OCI-LY1 (cell line): ENCODE data around the gene NELL1.

ENCODE experiments used
- H2AFZ ChIP-seq: fragments of 200-600 bp; sonication (generic), shearing (Covaris generic); 2 replicates; pipeline ENCODE4 v1.6.0; 2014; ENCODE audit warnings: antibody characterized with exemption, mild to moderate bottlenecking, low read length
- H3F3A ChIP-seq: fragments of 200-600 bp; sonication (generic), shearing (Covaris generic); 2 replicates; pipeline ENCODE4 v1.6.0; 2014; ENCODE audit warnings: mild to moderate bottlenecking, antibody characterized with exemption, low read length, moderate library complexity; ENCODE audit not compliant: insufficient read depth
- H3K27ac ChIP-seq: fragments of 200-600 bp; sonication (generic); 2 replicates; pipeline ENCODE4 v1.5.1; 2014; ENCODE audit warnings: low read length, mixed run types, mild to moderate bottlenecking, low read depth; ENCODE audit not compliant: poor library complexity, severe bottlenecking
- H3K27me3 ChIP-seq: fragments of 200-600 bp; sonication (generic); 2 replicates; pipeline ENCODE4 v1.6.0; 2014; ENCODE audit warnings: antibody characterized with exemption, mild to moderate bottlenecking, low read length, moderate library complexity; ENCODE audit not compliant: insufficient read depth
- H3K36me3 ChIP-seq: fragments of 200-600 bp; sonication (generic); 2 replicates; pipeline ENCODE4 v1.6.1; 2014; ENCODE audit warnings: mild to moderate bottlenecking, antibody characterized with exemption, low read length, moderate library complexity, mixed read lengths; ENCODE audit not compliant: insufficient read depth
- H3K4me1 ChIP-seq: fragments of 200-600 bp; sonication (generic); 2 replicates; pipeline ENCODE4 v1.5.1; 2014; ENCODE audit warnings: mild to moderate bottlenecking, low read length, moderate library complexity; ENCODE audit not compliant: insufficient read depth, severe bottlenecking
- H3K4me2 ChIP-seq: fragments of 200-600 bp; sonication (generic), shearing (Covaris generic); 2 replicates; pipeline ENCODE4 v1.6.1; 2014; ENCODE audit warnings: low read length
- H3K4me3 ChIP-seq: fragments of 200-600 bp; sonication (generic); 2 replicates; pipeline ENCODE4 v1.5.1; 2014; ENCODE audit warnings: low read length, low read depth, mild to moderate bottlenecking, mixed read lengths; ENCODE audit not compliant: poor library complexity, severe bottlenecking
- H3K79me2 ChIP-seq: fragments of 200-600 bp; shearing (Covaris generic); 2 replicates; pipeline ENCODE4 v1.6.1; 2016; ENCODE audit warnings: mixed run types, low read length, mixed read lengths; ENCODE audit not compliant: insufficient read depth
- H3K9ac ChIP-seq: fragments of 200-600 bp; sonication (generic), shearing (Covaris generic); 2 replicates; pipeline ENCODE4 v1.6.1; 2014; ENCODE audit warnings: mild to moderate bottlenecking, low read length, mixed read lengths
- H3K9me2 ChIP-seq: fragments of 200-600 bp; sonication (generic), shearing (Covaris generic); 2 replicates; pipeline ENCODE4 v1.6.1; 2014; ENCODE audit warnings: low read depth, mild to moderate bottlenecking, low read length, mixed read lengths
- H3K9me3 ChIP-seq: fragments of 200-600 bp; shearing (Covaris generic); 2 replicates; pipeline ENCODE4 v1.6.1; 2014; ENCODE audit warnings: low read length, mixed read lengths
- H4K20me1 ChIP-seq: fragments of 200-600 bp; sonication (generic), shearing (Covaris generic); 2 replicates; pipeline ENCODE4 v1.6.0; 2016; ENCODE audit warnings: mild to moderate bottlenecking, low read length; ENCODE audit not compliant: insufficient read depth
- EZH2 ChIP-seq: fragments of 200-600 bp; sonication (generic), shearing (Covaris generic); IDR thresholded peaks from 2 replicates; pipeline ENCODE4 v1.8.0; 2017; ENCODE audit warnings: borderline replicate concordance, mixed run types, mild to moderate bottlenecking, antibody characterized with exemption, low read length, moderate library complexity, mixed read lengths
- TF ChIP-seq, protein P1 (sequence below): fragments of 200-600 bp; sonication (generic), shearing (Covaris generic); IDR thresholded peaks from 2 replicates; pipeline ENCODE4 v1.5.1; 2017; ENCODE audit warnings: mild to moderate bottlenecking, antibody characterized with exemption, low read length, moderate library complexity, mixed read lengths

NELL1 gene

DNA sequence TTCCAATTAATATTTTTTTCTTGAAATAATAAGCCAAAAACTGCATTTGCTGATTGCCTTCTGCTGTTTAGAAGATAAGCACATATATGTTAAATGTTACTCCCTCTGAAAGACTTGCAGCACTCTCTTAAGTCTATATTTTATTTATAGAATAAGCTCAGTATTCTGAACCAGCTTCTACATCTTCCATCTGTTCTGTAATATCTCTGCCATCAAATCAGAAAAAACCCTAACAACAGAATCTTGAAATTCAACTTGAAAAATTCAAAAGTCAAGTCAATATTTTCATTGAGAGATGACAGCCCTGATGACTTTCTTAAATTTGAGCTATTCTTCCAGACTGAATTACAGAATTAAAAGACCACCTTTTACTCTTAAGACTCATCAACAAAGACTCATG lies 247.9 kb downstream of the NELL1 start:
- Histone ChIP-seq H2AFZ (no peak overlapping the region), H3K27me3 (no peaks in the 10 kb centered on the region), H3K4me2 (no peak overlapping the region), H3K9me2 (no peaks in the 10 kb centered on the region), H3K9me3 (no peaks in the 10 kb centered on the region), H3F3A (no peaks in the 10 kb centered on the region), H3K27ac (no peak overlapping the region), H3K4me1 (no peaks in the 10 kb centered on the region), H3K9ac (no peak overlapping the region), H3K36me3 (no peaks in the 10 kb centered on the region), H3K4me3 (no peak overlapping the region), H3K79me2 (no peaks in the 10 kb centered on the region), H4K20me1 (no peaks in the 10 kb centered on the region)
- TF ChIP-seq EZH2: no peak
- TF ChIP-seq, protein P1, sequence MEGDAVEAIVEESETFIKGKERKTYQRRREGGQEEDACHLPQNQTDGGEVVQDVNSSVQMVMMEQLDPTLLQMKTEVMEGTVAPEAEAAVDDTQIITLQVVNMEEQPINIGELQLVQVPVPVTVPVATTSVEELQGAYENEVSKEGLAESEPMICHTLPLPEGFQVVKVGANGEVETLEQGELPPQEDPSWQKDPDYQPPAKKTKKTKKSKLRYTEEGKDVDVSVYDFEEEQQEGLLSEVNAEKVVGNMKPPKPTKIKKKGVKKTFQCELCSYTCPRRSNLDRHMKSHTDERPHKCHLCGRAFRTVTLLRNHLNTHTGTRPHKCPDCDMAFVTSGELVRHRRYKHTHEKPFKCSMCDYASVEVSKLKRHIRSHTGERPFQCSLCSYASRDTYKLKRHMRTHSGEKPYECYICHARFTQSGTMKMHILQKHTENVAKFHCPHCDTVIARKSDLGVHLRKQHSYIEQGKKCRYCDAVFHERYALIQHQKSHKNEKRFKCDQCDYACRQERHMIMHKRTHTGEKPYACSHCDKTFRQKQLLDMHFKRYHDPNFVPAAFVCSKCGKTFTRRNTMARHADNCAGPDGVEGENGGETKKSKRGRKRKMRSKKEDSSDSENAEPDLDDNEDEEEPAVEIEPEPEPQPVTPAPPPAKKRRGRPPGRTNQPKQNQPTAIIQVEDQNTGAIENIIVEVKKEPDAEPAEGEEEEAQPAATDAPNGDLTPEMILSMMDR: no peak

DNA sequence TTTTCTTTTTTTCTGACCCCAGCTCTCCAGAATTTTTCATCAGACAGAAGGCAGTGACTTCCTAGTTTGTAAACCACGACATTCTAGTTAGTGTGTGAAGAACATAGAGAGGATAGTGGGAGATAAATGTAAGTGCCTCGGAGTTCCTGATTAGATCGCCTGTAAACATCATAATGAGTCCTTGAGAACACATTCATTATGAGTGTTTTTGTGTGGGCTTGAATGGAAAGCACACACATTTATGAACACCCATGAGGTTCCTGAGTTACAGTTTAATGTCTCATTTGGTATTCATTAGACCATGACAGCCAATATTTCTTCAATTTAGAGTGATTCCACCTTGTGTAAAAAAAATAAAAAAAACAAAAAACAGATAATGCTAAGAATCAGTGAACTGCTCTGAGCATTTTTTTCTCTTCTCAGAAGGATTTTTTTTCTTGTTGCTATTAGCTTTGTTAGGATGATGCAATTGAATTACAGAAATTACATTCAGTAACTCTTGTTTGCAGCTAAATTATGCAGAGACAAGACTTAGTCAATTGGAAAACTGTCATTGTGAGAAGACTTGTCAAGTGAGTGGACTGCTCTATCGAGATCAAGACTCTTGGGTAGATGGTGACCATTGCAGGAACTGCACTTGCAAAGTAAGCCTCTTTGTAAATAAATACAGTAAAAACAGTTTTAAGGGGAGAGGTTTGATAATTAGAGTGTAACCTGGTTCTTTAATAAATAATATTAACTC lies 257.6 kb downstream of the NELL1 start:
- no peaks in the 10 kb centered on the region for H3K9me3 ChIP-seq
- no peaks in the 10 kb centered on the region for H3K9me2 ChIP-seq
- no peaks in the 10 kb centered on the region for H3F3A ChIP-seq
- no peak overlapping the region for H2AFZ ChIP-seq
- H3K4me1 ChIP-seq: no peaks in the 10 kb centered on the region
- no peak overlapping the region for H3K4me3 ChIP-seq
- TF ChIP-seq EZH2: no peak
- no peaks in the 10 kb centered on the region for H3K36me3 ChIP-seq
- no peak overlapping the region for H3K27ac ChIP-seq
- no peak overlapping the region for H3K4me2 ChIP-seq
- H3K9ac ChIP-seq: no peak overlapping the region
- H4K20me1 ChIP-seq: no peaks in the 10 kb centered on the region
- H3K79me2 ChIP-seq: no peaks in the 10 kb centered on the region
- H3K27me3 ChIP-seq: no peaks in the 10 kb centered on the region

DNA sequence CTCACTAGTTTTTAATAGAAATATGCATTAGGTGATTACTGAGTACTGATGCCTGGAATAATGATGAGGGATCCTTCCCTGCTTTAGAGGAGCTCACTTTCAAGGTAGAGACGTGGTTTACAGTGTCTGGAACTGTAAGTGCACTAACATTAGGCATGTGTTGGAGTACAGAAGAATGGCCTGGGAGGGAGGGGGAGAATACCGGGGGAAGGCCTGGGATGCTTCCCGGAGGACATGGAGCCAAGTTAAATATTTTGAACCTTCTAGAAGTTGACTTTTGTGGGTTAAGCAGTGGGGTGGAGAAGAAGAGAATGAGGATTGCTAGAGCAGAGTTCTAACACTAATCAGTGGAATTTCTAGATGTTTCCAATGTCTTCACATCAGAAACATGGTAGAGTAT lies 261.6 kb downstream of the NELL1 start:
- H3K9ac ChIP-seq: no peak overlapping the region
- H3K27me3 ChIP-seq: no peaks in the 10 kb centered on the region
- no peak overlapping the region for H3K27ac ChIP-seq
- H3K9me3 ChIP-seq: no peaks in the 10 kb centered on the region
- H3K4me1 ChIP-seq: no peaks in the 10 kb centered on the region
- H3K9me2 ChIP-seq: no peaks in the 10 kb centered on the region
- no peak overlapping the region for H3K4me3 ChIP-seq
- H4K20me1 ChIP-seq: no peaks in the 10 kb centered on the region
- H3K4me2 ChIP-seq: no peak overlapping the region
- no peaks in the 10 kb centered on the region for H3K79me2 ChIP-seq
- no peak overlapping the region for H2AFZ ChIP-seq
- TF ChIP-seq, protein P1: no peak
- TF ChIP-seq EZH2: no peak
- H3K36me3 ChIP-seq: no peaks in the 10 kb centered on the region
- H3F3A ChIP-seq: no peaks in the 10 kb centered on the region

DNA sequence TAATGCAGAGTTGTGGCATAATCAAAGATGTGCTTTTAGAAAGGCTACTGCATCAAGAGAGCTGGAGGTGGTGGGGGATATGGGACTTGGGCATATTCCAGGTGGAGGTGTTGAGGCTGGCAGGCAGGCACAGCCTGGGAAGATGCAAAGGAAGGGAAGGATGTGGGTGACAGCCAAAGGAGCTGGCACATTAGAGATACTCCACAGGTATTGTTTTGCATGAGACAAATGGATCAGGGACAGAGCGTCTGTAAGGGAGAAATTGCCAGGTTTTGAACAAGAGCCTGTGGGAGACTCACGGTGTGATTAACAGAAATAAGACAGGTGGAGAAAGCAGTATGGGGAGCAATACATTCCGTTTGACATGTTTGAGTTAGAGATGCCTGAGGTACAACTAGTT lies 263.7 kb downstream of the NELL1 start:
- Histone ChIP-seq H3K27me3 (no peaks in the 10 kb centered on the region), H3K9me3 (no peaks in the 10 kb centered on the region), H3K4me3 (no peak overlapping the region), H3K4me2 (no peak overlapping the region), H3K79me2 (no peaks in the 10 kb centered on the region), H3K4me1 (no peaks in the 10 kb centered on the region), H3K9ac (no peak overlapping the region), H3K9me2 (no peaks in the 10 kb centered on the region), H4K20me1 (no peaks in the 10 kb centered on the region), H2AFZ (no peak overlapping the region), H3F3A (no peaks in the 10 kb centered on the region), H3K36me3 (no peaks in the 10 kb centered on the region), H3K27ac (no peak overlapping the region)
- TF ChIP-seq, protein P1: no peak
- no peak for TF ChIP-seq EZH2
